Measurements from ENCODE around the gene CLIP2. TPM values are rescaled to one million over a fixed set of nuclear protein-coding genes. Genes with fewer than 3 reads are reported as not detected.
A peak's percentile ranks its signal among the peaks of the same experiment; 100 is the strongest.
"Not testable (repeated sequence)": the region's sequence is repeated elsewhere in the genome, so short reads cannot be mapped to it uniquely, and the experiment has no call there.

The CLIP2 gene
- total RNA-seq, 1 donor from 2014 or later, result 26.5 TPM

DNA sequence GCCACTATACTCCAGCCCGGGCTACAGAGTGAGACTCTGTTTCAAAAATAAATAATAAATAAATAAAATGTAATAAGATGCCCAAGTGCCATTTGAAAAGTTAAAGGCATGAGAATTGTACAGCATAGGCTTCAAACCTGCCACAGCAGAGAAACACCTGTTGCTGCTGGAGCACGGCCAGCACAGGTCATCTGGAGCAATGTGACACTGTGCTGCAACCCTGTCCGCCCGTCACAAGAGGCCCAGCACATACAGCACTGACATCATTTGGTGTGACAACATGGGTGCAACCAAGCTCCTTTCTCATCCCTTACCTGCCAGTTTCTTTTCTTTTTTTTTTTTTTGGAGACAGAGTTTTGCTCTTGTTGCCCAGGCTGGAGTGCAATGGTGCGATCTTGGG, 36.3 kb upstream of the CLIP2 start:
- Mint-ChIP-seq H3K36me3 (ENCODE audit: low read depth) (peaks cover 20% of the 10 kb centered on the region), H3K27ac (ENCODE audit: unreplicated experiment) (no peak overlapping the region), H3K27me3 (ENCODE audit: low read depth) (no peaks in the 10 kb centered on the region), H3K4me3 (peak overlapping the region; percentile 84), H3K9me3 (no peaks in the 10 kb centered on the region), H3K4me1 (peaks cover 22% of the 10 kb centered on the region)
- no peak for DNase-seq (ENCODE audit: low read depth, low spot score)
- no peak for TF ChIP-seq CTCF (conservative IDR thresholded peaks at IDR 0.05)

DNA sequence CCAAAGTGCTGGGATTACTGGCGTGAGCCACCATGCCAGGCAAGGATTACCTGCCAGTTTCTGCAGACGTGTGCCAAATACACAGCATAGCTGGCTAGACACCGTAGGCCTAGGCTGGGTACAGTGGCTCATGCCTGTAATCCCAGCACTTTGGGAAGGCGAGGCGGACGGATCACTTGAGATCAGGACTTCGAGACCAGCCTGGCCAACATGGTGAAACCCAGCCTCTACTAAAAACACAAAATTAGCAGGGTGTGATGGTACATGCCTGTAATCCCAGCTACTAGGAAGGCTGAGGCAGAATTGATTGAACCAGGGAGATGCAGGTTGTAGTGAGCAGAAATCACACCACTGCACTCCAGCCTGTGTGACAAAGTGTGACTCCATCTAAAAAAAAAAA, 35.9 kb upstream of the CLIP2 start:
- H3K4me3 Mint-ChIP-seq, result peak overlapping the region; percentile 94
- no peak for TF ChIP-seq CTCF (conservative IDR thresholded peaks at IDR 0.05)
- no peaks in the 10 kb centered on the region for H3K9me3 Mint-ChIP-seq
- no peaks in the 10 kb centered on the region for H3K27me3 Mint-ChIP-seq (ENCODE audit: low read depth)
- H3K36me3 Mint-ChIP-seq (ENCODE audit: low read depth), result peaks cover 18% of the 10 kb centered on the region
- peaks cover 22% of the 10 kb centered on the region for H3K4me1 Mint-ChIP-seq
- peak overlapping the region; percentile 94 for H3K27ac Mint-ChIP-seq (ENCODE audit: unreplicated experiment)
- DNase-seq (ENCODE audit: low read depth, low spot score), result no peak

DNA sequence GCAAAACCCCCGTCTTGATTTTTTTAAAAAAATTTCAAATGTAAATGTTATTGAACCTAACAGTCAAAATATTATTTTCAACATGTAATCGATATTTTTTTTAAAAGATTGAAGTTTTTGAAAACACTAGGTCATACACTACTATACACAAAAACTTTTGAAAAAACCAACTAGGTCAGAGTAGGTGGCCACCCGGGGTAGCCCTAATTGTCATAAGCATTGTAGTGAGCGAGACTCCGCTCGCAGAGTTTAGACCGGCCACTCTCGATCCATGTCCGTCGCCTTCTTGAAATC, 35.4 kb upstream of the CLIP2 start:
- no peak for TF ChIP-seq CTCF (conservative IDR thresholded peaks at IDR 0.05)
- H3K4me3 Mint-ChIP-seq, result peak overlapping the region; percentile 94
- no peaks in the 10 kb centered on the region for H3K27me3 Mint-ChIP-seq (ENCODE audit: low read depth)
- no peak for DNase-seq (ENCODE audit: low read depth, low spot score)
- H3K9me3 Mint-ChIP-seq, result no peaks in the 10 kb centered on the region
- H3K27ac Mint-ChIP-seq (ENCODE audit: unreplicated experiment), result peak overlapping the region; percentile 94
- peaks cover 16% of the 10 kb centered on the region for H3K36me3 Mint-ChIP-seq (ENCODE audit: low read depth)
- peaks cover 22% of the 10 kb centered on the region for H3K4me1 Mint-ChIP-seq

- peaks cover 22% of the 10 kb centered on the region for H3K4me1 Mint-ChIP-seq
- peak; percentile 97 for DNase-seq (ENCODE audit: low read depth, low spot score)
- H3K36me3 Mint-ChIP-seq (ENCODE audit: low read depth), result peaks cover 12% of the 10 kb centered on the region
- no peaks in the 10 kb centered on the region for H3K9me3 Mint-ChIP-seq
- peak within 1 kb of the TSS; percentile 94 for H3K4me3 Mint-ChIP-seq
- TF ChIP-seq CTCF (conservative IDR thresholded peaks at IDR 0.05), result peak; percentile 50
- H3K27ac Mint-ChIP-seq (ENCODE audit: unreplicated experiment), result peak within 1 kb of the TSS; percentile 94
- H3K27me3 Mint-ChIP-seq (ENCODE audit: low read depth), result no peaks in the 10 kb centered on the region
These were observed 34.9 kb upstream of the CLIP2 start, which contains the start of gene RFC2 for GRCh38 chr7:74254129-74254857. Gene RFC2 (minus strand): TSS chr7:74254399. CDS start chr7:74254383, 16 bp downstream.

GRCh38 chr7:74254858-74255379, 34.3 kb upstream of the CLIP2 start:
- Mint-ChIP-seq H3K36me3 (ENCODE audit: low read depth) (peaks cover 12% of the 10 kb centered on the region), H3K4me1 (peaks cover 27% of the 10 kb centered on the region), H3K27me3 (ENCODE audit: low read depth) (no peaks in the 10 kb centered on the region), H3K27ac (ENCODE audit: unreplicated experiment) (peak overlapping the region; percentile 94), H3K9me3 (no peaks in the 10 kb centered on the region), H3K4me3 (peak overlapping the region; percentile 94)
- TF ChIP-seq CTCF (conservative IDR thresholded peaks at IDR 0.05), result no peak
- DNase-seq (ENCODE audit: low read depth, low spot score), result no peak

- H3K9me3 Mint-ChIP-seq; H3K36me3 Mint-ChIP-seq (ENCODE audit: low read depth); DNase-seq (ENCODE audit: low read depth, low spot score); H3K27me3 Mint-ChIP-seq (ENCODE audit: low read depth); H3K27ac Mint-ChIP-seq (ENCODE audit: unreplicated experiment): not testable (repeated sequence)
- peak overlapping the region; percentile 94 for H3K4me3 Mint-ChIP-seq
- H3K4me1 Mint-ChIP-seq, result peaks cover 28% of the 10 kb centered on the region
These were observed 33.7 kb upstream of the CLIP2 start for GRCh38 chr7:74255461-74255860.
